K562 (cell line): ENCODE measurements around the gene CASKIN1. TPM values are rescaled to one million over a fixed set of nuclear protein-coding genes. Genes with fewer than 3 reads are reported as not detected.

ENCODE experiments used
- ATF2 ChIP-seq: sonication (generic); formaldehyde crosslinking; IDR thresholded peaks from 2 replicates; pipeline ENCODE4 v1.8.1; 2022; ENCODE audit warnings: missing genetic modification reagents
- BACH1 ChIP-seq: fragments of 200-800 bp; sonication (Bioruptor generic); IDR thresholded peaks from 2 replicates; pipeline ENCODE4 v1.6.1; 2016; ENCODE audit warnings: missing genetic modification characterization, missing compliant biosample characterization
- BDP1 ChIP-seq: IDR thresholded peaks from 3 replicates; pipeline ENCODE4 v1.6.1; 2011; ENCODE audit not compliant: insufficient read length, insufficient read depth
- BRD9 ChIP-seq: fragments of 450-650 bp; IDR thresholded peaks from 2 replicates; pipeline ENCODE4 v1.6.1; 2018; ENCODE audit warnings: low read depth; ENCODE audit not compliant: partially characterized antibody
- E2F3 ChIP-seq: fragments of 250-450 bp; sonication (Bioruptor Pico); IDR thresholded peaks from 2 replicates; pipeline ENCODE4 v1.4.0; 2020; ENCODE audit warnings: mild to moderate bottlenecking
- GABPB2 ChIP-seq: fragments of 250-450 bp; sonication (Bioruptor Pico); conservative IDR thresholded peaks from 2 replicates; pipeline ENCODE4 v1.5.1; 2021; ENCODE audit warnings: mild to moderate bottlenecking
- GATAD2B ChIP-seq: fragments of 450-650 bp; IDR thresholded peaks from 2 replicates; pipeline ENCODE4 v1.6.1; 2017; ENCODE audit warnings: mild to moderate bottlenecking, borderline replicate concordance
- HDAC6 ChIP-seq: IDR thresholded peaks from 2 replicates; pipeline ENCODE4 v1.6.1; 2012; ENCODE audit warnings: low read depth, mild to moderate bottlenecking, control low read depth, inconsistent platforms, low read length, moderate library complexity
- HMG20B ChIP-seq: fragments of 250-450 bp; sonication (Bioruptor Pico); IDR thresholded peaks from 2 replicates; pipeline ENCODE4 v1.5.0; 2021; ENCODE audit warnings: mild to moderate bottlenecking
- HMGXB4 ChIP-seq: sonication (generic); formaldehyde crosslinking; IDR thresholded peaks from 2 replicates; pipeline ENCODE4 v1.8.1; 2023; ENCODE audit warnings: mild to moderate bottlenecking, missing genetic modification reagents
- PHF8 ChIP-seq: fragments of 200-600 bp; sonication (generic); IDR thresholded peaks from 2 replicates; pipeline ENCODE4 v1.6.1; 2012; ENCODE audit warnings: mixed run types, mild to moderate bottlenecking, inconsistent platforms, low read length, moderate library complexity, borderline replicate concordance
- RBM25 ChIP-seq: fragments of 200-400 bp; formaldehyde crosslinking; IDR thresholded peaks from 2 replicates; pipeline ENCODE4 v1.6.1; 2018; ENCODE audit warnings: low read length, low read depth, moderate library complexity; ENCODE audit not compliant: severe bottlenecking
- RBM34 ChIP-seq: fragments of 200-400 bp; formaldehyde crosslinking; IDR thresholded peaks from 2 replicates; pipeline ENCODE4 v1.6.1; 2018; ENCODE audit warnings: low read length, borderline replicate concordance; ENCODE audit not compliant: insufficient read depth
- RFX7 ChIP-seq: fragments of 250-450 bp; sonication (Bioruptor Pico); IDR thresholded peaks from 2 replicates; pipeline ENCODE4 v1.5.1; 2021; ENCODE audit warnings: mild to moderate bottlenecking
- TAF9B ChIP-seq: fragments of 450-650 bp; IDR thresholded peaks from 2 replicates; pipeline ENCODE4 v1.6.1; 2018; ENCODE audit warnings: mild to moderate bottlenecking; ENCODE audit not compliant: partially characterized antibody
- YY1 ChIP-seq, 3 experiments: IDR thresholded peaks; 2 replicates each; pipeline ENCODE4 v1.6.1; 2011; ENCODE audit warnings: low read length in 2 of 3, mild to moderate bottlenecking in 2 of 3, moderate library complexity in 2 of 3, borderline replicate concordance in 1 of 3, control low read depth in 1 of 3, low read depth in 1 of 3; ENCODE audit not compliant: insufficient read depth in 3 of 3, insufficient replicate concordance in 2 of 3, control insufficient read depth in 1 of 3, insufficient read length in 1 of 3; ENCODE audit errors: extremely low read depth in 1 of 3
- ZKSCAN1 ChIP-seq: fragments of 150-350 bp; IDR thresholded peaks from 2 replicates; pipeline ENCODE4 v1.6.1; 2016; ENCODE audit warnings: low read depth, low read length
- ZNF134 ChIP-seq: fragments of 250-450 bp; sonication (Bioruptor Pico); conservative IDR thresholded peaks from 2 replicates; pipeline ENCODE4 v1.4.0; 2020
- ZNF165 ChIP-seq: fragments of 250-450 bp; sonication (Bioruptor Pico); IDR thresholded peaks from 2 replicates; pipeline ENCODE4 v1.4.0; 2020; ENCODE audit warnings: borderline replicate concordance
- ZNF780A ChIP-seq: fragments of 250-450 bp; sonication (Bioruptor Pico); IDR thresholded peaks from 2 replicates; pipeline ENCODE4 v1.5.0; 2021; ENCODE audit warnings: mild to moderate bottlenecking
- ZNF785 ChIP-seq: fragments of 250-450 bp; sonication (Bioruptor Pico); IDR thresholded peaks from 2 replicates; pipeline ENCODE4 v1.4.0; 2020; ENCODE audit warnings: mild to moderate bottlenecking
- polyA plus RNA-seq, 8 experiments: library from polyadenylated mRNA; depleted of rRNA in 4 of 8; stranded (reverse) in 5 of 8; unstranded in 3 of 8; fragments of >200 nt; fragmentation: Nextera tagmentation in 2 of 8; fragmentation: Illumina TruSeq in 1 of 8; extraction: Ambion mirVana in 2 of 8; extraction: Trizol in 1 of 8; gene quantifications; 2 replicates each; pipeline versions ENCODE4 v1.2.1 to v1.2.3, GENCODE V29; 2011 to 2014; ENCODE audit warnings: inconsistent platforms in 1 of 8, missing spikeins in 1 of 8
- total RNA-seq, 7 experiments: library from RNA; depleted of rRNA in 6 of 7; stranded (reverse); fragments of >200 nt in 6 of 7; fragmentation: Illumina TruSeq in 2 of 7; extraction: Trizol in 2 of 7; gene quantifications; 2 replicates each; pipeline versions ENCODE4 v1.2.1 to v1.2.3, GENCODE V29; 2011 to 2021; ENCODE audit warnings: low replicate concordance in 1 of 7
- TF ChIP-seq, protein P1 (sequence below), 3 experiments: IDR thresholded peaks in 2 of 3; conservative IDR thresholded peaks in 1 of 3; 2 replicates each; pipeline ENCODE4 v1.5.1; 2011 to 2012; ENCODE audit warnings: low read length in 3 of 3, mild to moderate bottlenecking in 3 of 3, control low read depth in 2 of 3, improper control_type of control experiment in 1 of 3, inconsistent platforms in 1 of 3, low read depth in 1 of 3, mixed read lengths in 1 of 3, moderate library complexity in 1 of 3; ENCODE audit not compliant: insufficient read depth in 2 of 3
- TF ChIP-seq, protein P2 (sequence below): fragments of 450-650 bp; IDR thresholded peaks from 2 replicates; pipeline ENCODE4 v1.6.1; 2017; ENCODE audit warnings: antibody characterized with exemption

Gene CASKIN1
- total and polyA plus RNA-seq, 9 of the 15 experiments (the other 6 are each of a cell fraction or from before 2014, with no cell fraction given) = 0.15 to 4.5 (median 1.5) TPM; not detected in 2

GRCh38 chr16:2214719-2214968, 18.2 kb upstream of the CASKIN1 start, which contains the start of gene PGP (continued):
- peak in 2 of 3 experiments; percentile 5 to 71 for TF ChIP-seq YY1 (IDR thresholded peaks at IDR 0.05; ENCODE audit: borderline replicate concordance in 1 of 3, control insufficient read depth in 1 of 3, extremely low read depth in 1 of 3, insufficient read depth in 3 of 3, insufficient read length in 1 of 3, insufficient replicate concordance in 2 of 3, low read depth in 1 of 3, low read length in 2 of 3)
- TF ChIP-seq BDP1 = no peak
- TF ChIP-seq GABPB2 (CRISPR knock-in tag) = no peak
- peak; percentile 97 for TF ChIP-seq BACH1 (tag)
- TF ChIP-seq RBM25 = peak; percentile 100
- TF ChIP-seq RBM34 = no peak
- 0 out of 2 replicates have a peak, but pooled peaks have one; percentile 28 for TF ChIP-seq ZKSCAN1
- no peak for TF ChIP-seq ZNF780A (CRISPR knock-in tag)
- 0 out of 2 replicates have a peak, but pooled peaks have one; percentile 27 for TF ChIP-seq ZNF134 (CRISPR knock-in tag)
- no peak for TF ChIP-seq TAF9B
- TF ChIP-seq ZNF165 (CRISPR knock-in tag) = no peak
- no peak; the same call in 1 of the 2 replicates for TF ChIP-seq ZNF785
- 0 out of 2 replicates have a peak, but pooled peaks have one; percentile 92 for TF ChIP-seq E2F3 (CRISPR knock-in tag)
- no peak for TF ChIP-seq RFX7 (CRISPR knock-in tag)
- TF ChIP-seq, protein P1, sequence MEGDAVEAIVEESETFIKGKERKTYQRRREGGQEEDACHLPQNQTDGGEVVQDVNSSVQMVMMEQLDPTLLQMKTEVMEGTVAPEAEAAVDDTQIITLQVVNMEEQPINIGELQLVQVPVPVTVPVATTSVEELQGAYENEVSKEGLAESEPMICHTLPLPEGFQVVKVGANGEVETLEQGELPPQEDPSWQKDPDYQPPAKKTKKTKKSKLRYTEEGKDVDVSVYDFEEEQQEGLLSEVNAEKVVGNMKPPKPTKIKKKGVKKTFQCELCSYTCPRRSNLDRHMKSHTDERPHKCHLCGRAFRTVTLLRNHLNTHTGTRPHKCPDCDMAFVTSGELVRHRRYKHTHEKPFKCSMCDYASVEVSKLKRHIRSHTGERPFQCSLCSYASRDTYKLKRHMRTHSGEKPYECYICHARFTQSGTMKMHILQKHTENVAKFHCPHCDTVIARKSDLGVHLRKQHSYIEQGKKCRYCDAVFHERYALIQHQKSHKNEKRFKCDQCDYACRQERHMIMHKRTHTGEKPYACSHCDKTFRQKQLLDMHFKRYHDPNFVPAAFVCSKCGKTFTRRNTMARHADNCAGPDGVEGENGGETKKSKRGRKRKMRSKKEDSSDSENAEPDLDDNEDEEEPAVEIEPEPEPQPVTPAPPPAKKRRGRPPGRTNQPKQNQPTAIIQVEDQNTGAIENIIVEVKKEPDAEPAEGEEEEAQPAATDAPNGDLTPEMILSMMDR (IDR thresholded peaks at IDR 0.05 in 2 of 3, conservative IDR thresholded peaks at IDR 0.05 in 1 of 3; ENCODE audit: insufficient read depth in 2 of 3, low read depth in 1 of 3, low read length in 3 of 3) = no peak
- TF ChIP-seq, protein P2, sequence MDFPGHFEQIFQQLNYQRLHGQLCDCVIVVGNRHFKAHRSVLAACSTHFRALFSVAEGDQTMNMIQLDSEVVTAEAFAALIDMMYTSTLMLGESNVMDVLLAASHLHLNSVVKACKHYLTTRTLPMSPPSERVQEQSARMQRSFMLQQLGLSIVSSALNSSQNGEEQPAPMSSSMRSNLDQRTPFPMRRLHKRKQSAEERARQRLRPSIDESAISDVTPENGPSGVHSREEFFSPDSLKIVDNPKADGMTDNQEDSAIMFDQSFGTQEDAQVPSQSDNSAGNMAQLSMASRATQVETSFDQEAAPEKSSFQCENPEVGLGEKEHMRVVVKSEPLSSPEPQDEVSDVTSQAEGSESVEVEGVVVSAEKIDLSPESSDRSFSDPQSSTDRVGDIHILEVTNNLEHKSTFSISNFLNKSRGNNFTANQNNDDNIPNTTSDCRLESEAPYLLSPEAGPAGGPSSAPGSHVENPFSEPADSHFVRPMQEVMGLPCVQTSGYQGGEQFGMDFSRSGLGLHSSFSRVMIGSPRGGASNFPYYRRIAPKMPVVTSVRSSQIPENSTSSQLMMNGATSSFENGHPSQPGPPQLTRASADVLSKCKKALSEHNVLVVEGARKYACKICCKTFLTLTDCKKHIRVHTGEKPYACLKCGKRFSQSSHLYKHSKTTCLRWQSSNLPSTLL = no peak
- no peak for TF ChIP-seq GATAD2B
- no peak for TF ChIP-seq HDAC6
- TF ChIP-seq ATF2 (CRISPR knock-in tag) = no peak
- TF ChIP-seq BRD9 = no peak
- no peak for TF ChIP-seq HMG20B (CRISPR knock-in tag)
- no peak for TF ChIP-seq HMGXB4 (CRISPR knock-in tag)
- peak; percentile 35; the same call in 1 of the 2 replicates for TF ChIP-seq PHF8
